Erythroblast (primary cell): ENCODE data around the gene MYLK2.

Experiments
- GATA1 ChIP-seq: IDR thresholded peaks from 2 replicates; pipeline ENCODE4 v1.6.1; 2011; ENCODE audit warnings: low read depth, mild to moderate bottlenecking, control low read depth, low read length, moderate library complexity
- POLR2A ChIP-seq: IDR thresholded peaks from 2 replicates; pipeline ENCODE4 v1.6.1; 2011; ENCODE audit warnings: mild to moderate bottlenecking, low read length

GRCh38 chr20:31784354-31785044 is 34.7 kb upstream of the MYLK2 start:
- TF ChIP-seq POLR2A (no peak), GATA1 (no peak)
